NCI-H748 (cell line): ENCODE data around the gene PRKCA.
"Not testable (repeated sequence)": the region's sequence is repeated elsewhere in the genome, so short reads cannot be mapped to it uniquely, and the experiment has no call there.

Experiments used
- DNase-seq: peaks from one replicate; lab custom pipeline; 2025; ENCODE audit not compliant: unreplicated experiment; lab: John Stamatoyannopoulos, UW

PRKCA gene

GRCh38 chr17:66459811-66460270 is 157.4 kb downstream of the PRKCA start:
- DNase-seq, result no peak

- DNase-seq, result no peak
Observed at GRCh38 chr17:66460558-66460957, 158.1 kb downstream of the PRKCA start.

- DNase-seq, result no peak
Observed at GRCh38 chr17:66461343-66461995, 159.1 kb downstream of the PRKCA start.

GRCh38 chr17:66462010-66462409 is 159.6 kb downstream of the PRKCA start:
- no peak for DNase-seq

GRCh38 chr17:66464921-66465320 is 162.5 kb downstream of the PRKCA start:
- no peak for DNase-seq

GRCh38 chr17:66465701-66466100 is 163.3 kb downstream of the PRKCA start:
- DNase-seq, result no peak

GRCh38 chr17:66466106-66466820 is 163.8 kb downstream of the PRKCA start:
- no peak for DNase-seq

GRCh38 chr17:66466840-66467367 is 164.5 kb downstream of the PRKCA start:
- DNase-seq, result no peak

GRCh38 chr17:66467766-66468165 is 165.4 kb downstream of the PRKCA start:
- no peak for DNase-seq

GRCh38 chr17:66468241-66469087 is 166.1 kb downstream of the PRKCA start:
- no peak for DNase-seq

GRCh38 chr17:66469088-66469442 is 166.7 kb downstream of the PRKCA start:
- DNase-seq, result no peak

GRCh38 chr17:66469461-66469860 is 167.0 kb downstream of the PRKCA start:
- no peak for DNase-seq

GRCh38 chr17:66469890-66470289 is 167.5 kb downstream of the PRKCA start:
- DNase-seq, result no peak

- DNase-seq, result no peak
Observed at GRCh38 chr17:66472123-66472522, 169.7 kb downstream of the PRKCA start.

- peak; percentile 43 for DNase-seq
Observed at GRCh38 chr17:66474258-66474657, 171.8 kb downstream of the PRKCA start.

- DNase-seq, result peak; percentile 30
Observed at GRCh38 chr17:66474806-66475497, 172.5 kb downstream of the PRKCA start.

GRCh38 chr17:66476014-66476413 is 173.6 kb downstream of the PRKCA start:
- DNase-seq, result no peak

GRCh38 chr17:66477615-66478283 is 175.3 kb downstream of the PRKCA start:
- DNase-seq, result no peak

GRCh38 chr17:66479230-66479889 is 176.9 kb downstream of the PRKCA start:
- DNase-seq, result not testable (repeated sequence)

- no peak for DNase-seq
Observed at GRCh38 chr17:66480243-66480642, 177.8 kb downstream of the PRKCA start.
